ENCODE results near the gene AKAP13.
"Not testable (repeated sequence)": the region's sequence is repeated elsewhere in the genome, so short reads cannot be mapped to it uniquely, and the experiment has no call there.

Gene AKAP13

DNA sequence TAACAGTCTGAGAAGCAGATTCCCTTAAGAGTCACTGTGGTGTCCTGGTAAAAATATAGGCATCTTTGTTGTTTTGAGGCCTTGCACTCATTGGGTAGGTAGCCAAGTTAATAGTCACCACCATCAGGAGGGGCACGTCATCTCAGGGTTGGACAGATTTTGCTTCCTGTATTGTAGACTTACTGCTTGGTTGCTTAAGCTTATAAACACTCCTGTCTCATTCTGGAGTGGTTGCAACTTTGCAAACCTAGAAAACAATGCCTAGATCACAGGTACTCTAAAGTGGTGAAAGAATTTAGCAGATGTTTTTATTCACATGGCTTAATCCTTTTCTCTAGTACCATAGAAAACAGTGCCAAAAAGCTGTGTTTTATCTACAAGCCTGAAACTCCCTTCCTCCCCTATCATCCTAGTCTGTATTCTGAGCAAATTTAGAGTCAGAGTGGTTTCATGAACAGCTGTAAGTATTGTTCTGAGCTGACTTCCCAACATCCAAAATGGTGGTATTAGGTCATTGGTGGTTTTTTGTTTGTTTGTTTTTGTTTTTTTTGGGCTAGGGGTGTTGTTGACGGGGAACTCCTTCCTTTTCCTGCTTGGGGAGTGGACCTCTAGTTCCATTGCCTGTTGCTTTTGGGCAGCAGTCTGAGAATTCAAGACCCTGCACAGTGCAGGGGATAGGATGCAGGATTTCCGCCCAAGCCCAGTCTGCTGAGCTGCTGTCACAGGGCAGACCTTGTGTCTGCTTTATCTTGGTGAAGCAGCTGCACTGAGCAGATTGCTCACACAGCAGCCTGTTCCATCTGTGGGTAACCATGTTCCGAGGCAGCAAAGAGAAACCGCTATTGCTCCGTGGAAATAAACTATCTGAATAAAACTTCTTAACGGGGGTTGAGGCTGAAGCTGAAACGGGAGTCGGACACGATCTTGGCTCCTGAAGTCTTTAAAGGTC is 202.0 kb downstream of the AKAP13 start:
- no peak for DNase-seq

DNA sequence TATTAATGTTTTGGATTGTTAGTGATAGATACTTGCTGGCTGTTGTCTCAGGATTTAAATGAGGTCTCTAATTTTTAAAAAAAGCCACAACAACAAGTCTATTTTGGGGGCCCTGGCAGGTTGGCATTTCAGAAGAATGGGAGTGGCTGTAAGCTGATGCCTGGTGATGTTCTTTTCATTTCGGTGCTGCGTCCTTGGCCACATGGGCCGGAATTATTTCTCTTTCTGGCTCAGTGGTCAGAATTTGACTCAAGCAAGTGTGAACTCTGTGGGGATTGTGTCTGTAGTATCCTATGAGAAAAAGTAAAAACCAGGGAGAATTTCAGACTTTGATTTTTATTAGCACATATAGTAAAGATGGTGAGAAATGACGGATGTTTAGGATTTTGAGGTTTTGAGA is 203.0 kb downstream of the AKAP13 start:
- DNase-seq = no peak

DNA sequence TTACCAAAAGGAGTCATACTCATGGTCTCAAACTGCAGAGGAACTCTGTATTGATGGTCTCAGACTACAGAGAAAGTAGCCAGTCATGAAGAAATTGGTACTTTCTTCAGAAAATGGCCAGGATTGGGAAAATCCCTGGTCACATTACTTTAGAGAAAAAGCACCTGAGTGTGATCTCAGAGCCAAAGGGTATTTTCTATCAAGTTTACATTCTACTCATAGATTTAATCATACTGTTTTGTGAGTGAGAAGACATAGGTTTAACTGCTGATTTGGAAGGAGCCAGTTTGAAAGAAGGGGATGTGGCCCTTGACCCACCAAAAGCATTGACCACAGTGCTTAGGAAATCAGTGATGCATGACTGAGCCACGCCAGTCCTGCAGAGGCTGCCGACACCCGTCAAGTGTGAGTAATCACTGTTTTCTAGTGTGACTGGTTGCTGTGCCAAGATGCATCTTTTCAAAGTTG is 203.6 kb downstream of the AKAP13 start:
- peak; percentile 22 for DNase-seq

DNA sequence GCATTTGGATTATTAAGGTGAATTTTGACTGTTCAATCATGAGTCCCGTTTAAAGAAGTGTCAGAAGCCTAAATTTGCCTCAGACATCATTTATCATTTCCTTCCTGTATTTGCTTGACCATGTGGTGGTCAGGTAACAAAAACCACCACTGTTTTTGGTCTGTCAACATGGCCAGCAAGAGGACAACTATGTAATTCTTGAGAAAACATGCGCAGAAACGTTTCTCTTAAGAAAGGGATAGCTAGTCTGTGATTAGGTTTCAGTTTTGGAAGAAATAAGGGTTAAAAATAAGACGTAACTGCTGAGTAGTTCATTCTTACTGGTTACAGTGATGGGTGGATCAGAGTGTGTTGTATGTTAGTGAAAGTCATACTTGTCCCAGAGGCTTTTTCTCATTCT is 204.5 kb downstream of the AKAP13 start:
- DNase-seq = no peak

DNA sequence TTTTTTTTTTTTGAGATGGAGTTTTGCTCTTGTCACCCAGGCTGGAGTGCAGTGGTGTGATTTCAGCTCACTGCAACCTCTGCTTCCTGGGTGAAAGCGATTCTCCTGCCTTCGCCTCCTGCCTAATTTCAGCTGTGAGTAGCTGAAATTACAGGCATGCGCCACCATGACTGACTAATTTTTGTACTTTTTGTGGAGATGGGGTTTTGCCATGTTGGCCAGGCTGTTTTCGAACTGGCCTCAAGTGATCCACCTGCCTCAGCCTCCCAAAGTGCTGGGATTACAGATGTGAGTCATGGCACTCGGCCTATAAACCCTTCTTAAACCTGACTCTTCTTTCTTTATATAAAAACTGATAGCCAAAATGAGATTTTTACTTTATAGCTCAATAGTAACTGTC is 205.8 kb downstream of the AKAP13 start:
- DNase-seq = not testable (repeated sequence)

DNA sequence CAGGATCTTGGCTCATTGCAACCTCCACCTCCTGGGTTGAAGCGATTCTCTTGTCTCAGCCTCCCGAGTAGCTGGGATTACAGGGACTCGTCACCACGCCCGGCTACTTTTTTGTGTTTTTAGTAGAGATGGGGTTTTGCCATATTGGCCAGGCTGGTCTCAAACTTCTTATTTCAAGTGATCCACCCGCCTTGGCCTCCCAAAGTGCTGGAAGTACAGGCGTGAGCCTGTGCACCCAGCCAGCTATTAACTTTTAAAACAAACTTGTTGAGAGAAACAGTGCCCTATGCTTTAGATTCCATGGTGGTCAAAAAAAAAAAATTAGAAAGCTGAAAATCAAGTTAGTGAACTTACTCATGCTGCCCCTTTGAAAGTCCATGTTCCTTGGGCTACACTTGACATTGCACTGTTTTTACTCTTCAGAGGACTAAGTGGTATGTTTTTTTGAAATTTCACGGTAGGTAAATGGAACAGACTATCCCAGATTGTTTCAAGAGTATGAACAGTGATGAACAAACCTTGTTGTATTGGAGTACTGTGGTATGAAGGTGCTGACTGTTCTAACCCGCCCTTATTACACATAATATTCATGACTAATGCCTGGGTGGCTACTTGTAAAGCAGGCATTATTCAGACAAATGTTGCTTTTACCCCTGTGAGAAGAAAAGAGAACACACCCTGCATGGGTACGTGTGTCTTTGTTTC is 207.5 kb downstream of the AKAP13 start:
- no peak for DNase-seq

DNA sequence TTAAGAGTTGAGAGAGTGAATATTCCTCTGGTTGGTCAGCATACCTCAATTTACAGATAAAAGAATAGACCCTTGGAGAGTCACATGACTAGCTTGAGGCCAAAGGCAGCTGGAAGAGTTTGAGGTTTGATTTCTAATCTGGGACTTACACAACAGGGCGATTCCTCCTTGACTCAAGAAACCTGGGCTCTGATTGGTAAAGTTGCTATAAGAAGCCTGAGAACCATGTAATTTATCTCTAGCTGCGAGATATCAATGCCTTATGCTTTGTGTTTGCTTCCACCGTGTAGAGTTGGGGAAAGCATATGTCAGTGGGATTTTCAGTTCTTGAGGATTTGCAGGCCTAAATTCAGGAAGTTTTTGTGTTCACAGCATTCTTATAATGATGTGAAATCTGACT is 208.3 kb downstream of the AKAP13 start:
- no peak for DNase-seq

DNA sequence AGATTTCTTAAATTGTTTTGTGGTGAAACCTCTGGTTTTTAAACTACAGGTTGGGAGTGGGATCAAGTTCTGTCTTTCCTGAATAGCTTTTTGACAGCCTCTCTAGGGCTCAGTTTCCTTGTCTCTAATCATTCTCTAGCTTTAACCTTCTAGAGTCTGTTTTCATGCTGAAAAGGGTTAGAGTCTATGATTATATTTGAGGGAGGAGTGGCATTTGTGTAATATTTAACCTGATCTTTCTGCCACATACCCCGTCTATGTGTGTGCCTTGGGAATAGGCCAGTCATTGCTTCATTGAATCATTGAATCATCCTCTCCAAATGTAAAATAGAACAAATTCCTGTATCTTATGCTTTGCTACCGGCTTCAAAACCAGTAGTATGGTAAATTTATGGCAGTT is 209.4 kb downstream of the AKAP13 start:
- no peak for DNase-seq

DNA sequence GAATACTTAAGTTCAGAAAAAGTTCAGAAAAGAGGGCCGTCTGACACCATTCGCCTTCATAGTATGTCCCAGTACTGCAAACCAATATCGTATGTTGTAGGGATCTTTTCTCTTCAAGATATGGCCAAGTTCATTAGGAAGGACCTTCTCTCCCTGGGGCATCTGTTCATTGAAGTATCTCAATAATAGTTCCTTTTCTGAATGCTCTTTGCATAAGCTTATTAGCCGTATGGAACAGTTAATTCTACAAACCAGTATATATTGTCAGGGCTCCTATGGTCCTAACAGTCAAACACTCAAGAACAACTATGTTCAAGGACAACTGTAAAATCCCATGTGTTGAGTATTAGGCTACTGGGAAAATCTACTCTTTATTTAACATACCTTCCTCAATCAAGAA is 211.2 kb downstream of the AKAP13 start:
- no peak for DNase-seq

DNA sequence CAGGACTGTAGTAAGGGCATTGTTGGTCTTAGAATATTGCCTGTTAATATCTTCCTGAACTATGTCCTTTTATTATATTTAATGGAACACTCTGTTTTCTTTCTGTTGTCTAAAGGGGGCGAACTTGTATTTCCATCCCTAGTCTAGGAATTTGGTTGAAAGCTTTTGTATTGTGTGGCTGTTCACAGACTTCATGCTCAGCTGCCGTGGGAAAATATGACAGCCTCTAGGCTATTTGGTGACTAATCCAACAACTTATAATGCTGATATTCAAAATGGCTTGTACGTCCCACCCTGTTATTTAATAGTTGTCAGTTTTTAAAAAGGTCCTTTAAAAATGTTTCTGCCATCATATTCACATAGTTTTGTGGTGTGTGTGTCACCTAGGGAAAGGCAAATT is 211.7 kb downstream of the AKAP13 start:
- DNase-seq = no peak

DNA sequence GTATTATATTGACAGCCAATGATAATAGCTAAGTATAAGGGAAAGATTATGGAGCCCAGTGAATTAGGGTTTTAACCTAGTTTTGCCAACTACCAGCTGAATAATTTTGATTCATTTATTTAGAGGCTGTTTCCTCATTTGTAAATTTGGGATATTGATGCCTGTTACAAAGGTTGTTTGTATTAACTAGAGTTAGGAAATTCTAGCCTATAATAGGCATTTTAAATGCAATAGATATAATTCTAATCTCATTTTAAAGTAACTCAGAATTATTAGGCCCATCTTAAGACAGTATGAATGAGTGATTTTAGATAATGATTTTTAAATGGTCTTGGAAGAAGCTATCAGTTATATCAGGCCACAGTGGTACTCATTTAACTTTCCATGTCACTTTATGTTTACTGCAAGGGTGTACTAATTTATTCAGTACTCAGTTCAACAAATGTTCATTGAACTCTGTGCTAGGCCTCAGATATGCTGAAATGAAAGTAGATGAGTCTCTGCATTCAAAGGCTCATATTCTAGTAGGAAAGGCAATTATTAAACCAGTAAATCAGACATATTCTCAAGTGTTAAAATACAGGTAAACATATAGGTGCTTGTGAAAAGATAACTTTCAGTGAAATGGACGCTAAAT is 213.5 kb downstream of the AKAP13 start:
- DNase-seq = no peak

DNA sequence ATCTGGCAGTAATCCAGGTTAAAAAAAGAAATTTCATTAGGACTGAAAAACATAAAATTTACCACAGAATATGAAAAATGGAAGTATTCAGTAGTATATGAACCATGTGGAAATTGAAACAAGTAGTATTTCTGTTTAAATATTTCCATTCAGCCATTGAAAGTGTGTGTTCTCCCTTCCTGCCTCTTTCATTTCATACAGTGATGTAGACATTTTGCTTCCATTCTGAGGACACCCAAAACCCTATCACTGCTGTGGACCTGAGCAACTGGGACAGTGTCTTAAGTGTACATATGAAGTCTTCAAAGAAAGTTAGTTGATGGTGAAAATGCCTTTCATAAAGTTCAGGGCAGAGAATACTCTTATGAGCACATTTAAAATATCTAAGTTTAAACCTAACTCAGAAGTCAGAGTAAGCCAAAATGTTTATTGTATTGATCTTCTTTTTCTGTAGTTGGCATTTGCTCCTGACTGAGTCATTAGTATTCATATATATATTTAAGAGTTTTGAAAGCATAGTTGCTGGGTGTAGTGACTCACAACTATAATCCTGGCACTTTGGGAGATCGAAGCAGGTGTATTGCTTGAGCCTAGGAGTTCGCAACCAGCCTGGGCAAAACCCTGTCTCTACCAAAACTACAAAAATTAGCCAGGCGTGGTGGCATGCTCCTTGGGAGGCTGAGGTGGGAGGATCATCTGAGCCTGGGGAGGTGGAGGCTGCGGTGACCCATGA is 215.6 kb downstream of the AKAP13 start:
- DNase-seq = no peak

DNA sequence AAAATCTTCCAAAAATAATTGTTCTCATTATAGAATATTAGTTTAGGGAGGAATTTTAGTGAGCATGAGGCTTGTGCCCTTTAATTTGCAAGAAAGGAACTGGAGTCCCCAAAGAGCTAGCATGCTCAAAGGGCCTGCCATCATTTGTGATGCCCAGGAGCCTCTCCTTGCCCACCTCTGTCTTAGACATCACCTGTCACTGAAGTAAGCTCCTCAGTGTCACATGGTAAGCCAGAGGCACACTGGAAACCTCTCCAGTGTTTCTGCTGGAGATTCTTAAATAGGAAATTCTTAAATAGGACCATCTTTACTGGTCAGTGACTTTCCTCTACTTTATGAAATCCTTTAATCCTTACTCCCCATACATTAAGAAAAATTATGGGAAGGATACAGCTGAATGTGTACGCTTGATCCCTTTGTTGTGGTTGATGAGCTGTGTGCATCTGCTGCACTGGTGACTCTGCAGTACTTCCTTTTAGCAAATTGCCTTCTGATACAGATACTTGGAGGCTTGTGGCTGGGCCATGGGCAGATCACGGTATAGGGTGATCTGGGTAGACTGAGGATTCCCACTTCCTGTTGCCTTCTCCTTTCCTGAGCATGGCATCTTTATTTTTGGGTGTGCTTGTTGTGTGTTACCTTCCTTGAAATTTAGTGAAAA is 216.9 kb downstream of the AKAP13 start:
- DNase-seq = no peak

DNA sequence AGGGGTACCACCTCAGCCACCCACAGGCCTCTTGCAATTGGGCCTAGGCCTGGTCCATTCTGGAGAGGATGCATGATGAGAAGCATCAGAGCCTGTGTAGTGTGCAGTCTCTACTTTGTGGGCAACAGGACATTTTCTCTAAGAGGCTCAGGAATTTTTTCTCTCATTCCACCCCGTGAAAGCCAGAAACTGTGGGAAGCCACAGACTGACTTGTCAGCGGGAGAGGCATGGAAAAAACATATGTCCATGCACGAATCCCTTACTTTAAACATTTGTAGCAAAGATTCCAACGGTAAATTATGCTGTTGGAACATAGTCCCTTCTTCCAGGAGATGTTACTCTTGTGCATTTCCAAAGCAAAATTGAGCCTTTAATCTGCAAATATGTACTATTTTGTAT is 217.8 kb downstream of the AKAP13 start:
- no peak for DNase-seq

DNA sequence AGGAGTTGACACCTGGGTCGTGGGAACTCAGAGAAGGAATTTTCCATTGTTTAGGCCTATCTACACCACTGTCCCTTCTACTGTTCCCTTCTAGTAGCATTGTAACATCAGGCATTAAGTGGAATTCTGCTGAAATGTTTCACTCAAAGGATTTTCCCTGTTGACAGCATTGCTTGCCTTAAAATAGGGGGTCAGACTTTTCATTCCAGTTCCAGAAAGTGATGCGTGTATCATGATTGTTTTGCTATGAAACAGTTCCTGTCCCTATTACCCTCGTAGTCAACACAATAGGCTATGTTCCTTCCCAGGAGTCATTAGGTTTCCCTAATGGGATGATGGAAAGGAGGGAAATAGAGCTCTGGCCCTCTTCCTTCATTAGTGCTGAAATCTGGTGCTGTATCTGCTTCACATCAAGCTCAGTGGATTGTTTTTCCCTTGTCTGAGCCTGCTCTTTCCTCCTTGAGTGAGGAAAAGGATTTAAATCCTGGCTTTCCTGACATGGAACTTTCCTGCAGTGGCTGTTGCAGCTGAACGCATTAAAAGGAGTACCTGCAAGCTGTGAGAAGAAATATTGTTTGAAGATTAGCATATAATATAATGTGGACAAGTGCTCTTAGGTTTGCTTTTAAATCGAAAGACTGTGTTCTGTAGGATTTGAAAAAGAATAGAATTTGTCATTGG is 218.5 kb downstream of the AKAP13 start:
- no peak for DNase-seq

DNA sequence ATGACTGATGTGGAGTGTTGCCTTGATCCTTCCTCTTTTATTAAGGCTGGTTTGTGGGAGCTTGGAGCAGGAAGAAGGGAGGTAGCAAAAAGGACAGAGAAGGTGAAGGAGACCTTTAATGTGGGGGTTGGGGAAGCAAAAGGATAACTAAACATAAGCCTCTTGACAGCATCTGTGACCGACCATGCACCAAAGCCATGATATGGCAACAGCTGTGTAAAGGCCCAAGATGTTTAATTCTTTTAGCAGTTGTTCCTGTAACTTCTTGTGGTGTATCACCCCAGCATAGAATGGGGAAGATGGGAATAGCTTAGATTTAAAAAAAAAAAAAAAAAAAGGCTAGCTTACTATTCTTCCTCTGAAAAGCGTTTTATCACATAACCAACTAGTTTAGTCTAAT is 219.6 kb downstream of the AKAP13 start:
- DNase-seq = no peak

DNA sequence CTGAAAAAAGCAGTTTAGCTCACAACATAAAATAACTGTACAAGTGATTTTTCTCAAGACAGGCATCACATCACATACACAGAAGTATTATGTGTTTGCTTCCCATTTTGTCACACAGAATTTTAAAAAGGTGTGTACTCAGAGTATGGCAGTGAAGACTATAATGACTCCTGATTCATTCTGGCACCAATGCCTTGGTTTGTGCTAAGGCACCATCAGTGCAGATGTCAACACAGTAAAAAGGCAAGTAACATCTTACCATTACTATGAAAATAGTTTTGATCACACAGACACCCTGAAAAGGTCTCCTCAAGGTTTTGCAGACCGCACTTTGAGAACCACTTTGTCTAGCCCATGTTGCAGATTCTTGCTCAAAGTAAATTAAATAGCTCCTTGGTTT is 222.8 kb downstream of the AKAP13 start:
- no peak for DNase-seq

DNA sequence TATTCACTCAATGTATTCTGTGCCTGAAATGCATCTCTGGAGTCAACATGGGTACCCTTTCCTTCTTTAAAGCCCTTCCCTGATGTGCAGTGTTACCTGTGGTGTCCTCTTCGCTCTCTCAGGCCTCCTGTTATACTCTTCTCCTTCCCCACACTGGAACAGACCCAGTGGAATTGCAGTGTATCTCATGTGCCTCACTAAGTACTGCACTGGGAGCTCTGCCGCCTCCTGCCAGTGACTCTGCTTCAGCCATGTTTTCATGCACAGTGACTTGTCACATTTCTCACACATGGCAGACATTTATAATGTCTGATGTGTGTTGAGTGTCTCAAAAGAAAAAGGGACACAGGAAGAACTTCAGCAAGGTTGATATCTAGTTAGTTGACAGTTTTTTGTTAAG is 223.3 kb downstream of the AKAP13 start:
- DNase-seq = no peak

DNA sequence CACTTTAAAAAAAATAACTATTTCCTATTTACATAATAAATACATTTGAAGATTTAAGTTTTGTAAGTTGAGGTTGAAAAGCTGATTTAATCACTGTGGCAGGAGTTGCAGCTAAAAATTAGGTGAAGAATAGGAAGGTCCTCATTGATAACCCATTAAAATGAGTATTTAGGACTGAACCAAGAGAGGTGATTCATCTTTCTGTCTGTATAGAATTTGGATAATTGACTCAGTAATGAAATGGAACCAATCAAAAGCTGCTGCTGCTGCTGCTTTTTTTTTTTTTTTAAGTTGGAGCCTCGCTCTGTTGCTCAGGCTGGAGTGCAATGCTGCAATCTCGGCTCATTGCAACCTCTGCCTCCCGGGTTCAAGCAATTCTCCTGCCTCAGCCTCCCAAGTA is 223.8 kb downstream of the AKAP13 start:
- DNase-seq = no peak

DNA sequence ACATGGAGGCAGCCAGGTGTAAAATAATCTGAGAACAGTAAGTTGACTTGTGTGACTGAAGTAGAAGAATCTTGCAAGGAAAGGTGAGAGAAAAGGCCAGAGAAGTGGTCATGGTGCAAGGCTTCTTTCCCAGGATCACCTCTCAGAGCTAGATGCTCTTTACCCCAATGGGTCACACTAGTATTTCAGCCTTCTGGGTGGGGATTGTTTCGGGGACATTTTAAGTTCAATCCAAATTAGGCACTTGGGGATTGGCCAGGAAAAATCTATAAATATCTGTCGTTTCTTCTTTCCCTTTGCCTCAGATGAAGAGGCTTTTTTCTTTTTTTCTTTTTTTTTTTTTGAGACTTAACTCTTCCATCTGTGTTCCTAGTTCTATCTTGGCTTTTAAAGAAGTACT is 226.3 kb downstream of the AKAP13 start:
- DNase-seq = no peak

DNA sequence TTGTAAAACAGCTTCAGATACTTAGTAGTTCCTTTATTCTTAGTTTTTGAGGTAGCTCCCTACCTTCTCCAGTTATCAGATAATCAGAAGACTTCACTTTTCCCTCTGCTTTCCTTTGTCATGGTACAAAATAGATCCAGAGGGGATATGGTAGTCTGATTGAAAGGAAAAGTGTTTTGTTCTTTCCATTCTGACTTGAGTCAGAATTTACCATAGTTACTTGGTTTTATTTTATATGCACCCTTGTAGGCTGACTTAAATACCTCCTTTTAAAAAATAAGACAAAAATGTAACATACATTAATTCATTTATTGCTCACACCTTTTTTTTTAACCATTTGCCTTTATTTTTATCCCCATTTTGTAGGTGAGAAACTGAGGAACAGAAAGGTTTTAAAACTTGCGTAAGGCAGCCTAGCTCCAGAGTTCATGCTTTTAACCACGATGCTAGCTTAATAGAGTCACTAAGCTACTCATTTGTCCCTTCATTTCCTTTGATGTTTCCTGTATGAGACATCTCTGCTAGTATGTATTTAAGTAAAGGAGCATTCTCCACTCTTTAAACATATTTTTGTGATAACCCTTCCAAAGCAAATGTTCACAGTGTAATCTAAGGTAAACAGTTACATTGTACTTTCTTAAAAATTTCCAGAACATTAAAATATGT is 226.9 kb downstream of the AKAP13 start:
- no peak for DNase-seq
